HG02981 (cell line): ENCODE data around the gene DDRGK1.
"Not testable (repeated sequence)": the region's sequence is repeated elsewhere in the genome, so short reads cannot be mapped to it uniquely, and the experiment has no call there.

ENCODE experiments used
- ATAC-seq: cut with Tn5 transposase; IDR thresholded peaks from one replicate; pipeline ENCODE4 v1.9.1; 2021; ENCODE audit warnings: mild to moderate bottlenecking, moderate library complexity; ENCODE audit not compliant: unreplicated experiment

Gene DDRGK1

GRCh38 chr20:3189561-3190131, 14.8 kb downstream of the DDRGK1 start:
- ATAC-seq: no peak

DNA sequence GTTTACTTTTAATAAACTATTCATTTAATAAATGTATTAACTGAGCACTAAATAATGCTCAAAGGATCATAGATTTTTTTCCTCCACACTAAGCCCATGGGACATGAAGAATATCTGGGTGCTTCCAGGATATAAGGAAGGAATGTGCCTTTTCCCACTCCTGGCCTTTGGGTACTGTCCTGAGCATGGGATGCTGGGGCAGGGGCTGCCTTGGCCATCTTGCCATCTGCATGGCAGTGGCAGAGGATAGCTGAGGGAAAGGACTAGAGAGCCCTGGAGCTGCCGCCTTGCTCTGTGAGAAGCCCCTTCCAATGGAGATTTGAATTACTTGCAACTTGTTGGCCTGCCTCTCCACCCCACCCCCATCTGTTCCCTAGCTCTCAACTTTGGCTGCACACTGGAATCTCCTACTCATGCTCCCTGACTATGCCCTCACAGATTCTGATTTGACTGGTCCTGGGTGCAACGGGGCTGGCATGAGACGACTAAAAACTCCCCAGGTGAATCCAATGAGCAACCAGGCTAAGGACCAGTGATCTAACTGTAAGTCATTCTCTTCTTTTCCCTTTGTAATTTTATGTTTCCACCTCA, 15.6 kb downstream of the DDRGK1 start:
- no peak for ATAC-seq

DNA sequence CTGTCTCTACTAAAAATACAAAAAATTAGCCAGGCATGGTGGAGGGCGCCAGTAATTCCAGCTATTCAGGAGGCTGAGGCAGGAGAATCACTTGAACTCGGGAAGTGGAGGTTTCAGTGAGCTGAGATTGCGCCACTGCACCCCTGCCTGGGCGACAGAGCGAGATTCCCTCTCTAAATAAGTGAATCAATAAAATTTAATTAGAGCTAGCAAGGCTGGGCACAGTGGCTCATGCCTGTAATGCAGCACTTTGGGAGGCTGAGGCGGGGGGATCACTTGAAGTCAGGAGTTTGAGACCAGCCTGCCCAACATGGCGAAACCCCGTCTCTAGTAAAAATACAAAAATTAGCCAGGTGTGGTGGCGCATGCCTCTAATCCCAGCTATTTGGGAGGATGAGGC, 16.6 kb downstream of the DDRGK1 start:
- not testable (repeated sequence) for ATAC-seq

- ATAC-seq: no peak
Observed at GRCh38 chr20:3183896-3184612, 20.4 kb downstream of the DDRGK1 start.

DNA sequence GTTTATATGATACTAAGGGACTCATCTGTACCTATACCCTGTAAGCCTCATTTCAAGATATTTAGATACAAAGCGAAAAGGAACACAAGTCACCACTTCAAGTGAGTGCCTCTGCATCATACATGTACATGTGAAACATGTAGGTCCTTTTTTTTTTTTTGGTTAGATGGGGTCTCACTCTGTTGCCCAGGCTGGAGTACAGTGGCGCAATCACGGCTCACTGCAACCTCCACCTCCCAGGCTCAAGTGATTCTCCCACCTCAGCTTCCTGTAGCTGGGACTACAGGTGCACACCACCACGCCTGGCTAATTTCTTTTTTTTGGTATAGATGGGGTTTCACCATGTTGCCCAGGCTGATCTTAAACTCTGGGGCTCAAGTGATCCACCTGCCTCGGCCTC, 22.1 kb downstream of the DDRGK1 start:
- not testable (repeated sequence) for ATAC-seq

DNA sequence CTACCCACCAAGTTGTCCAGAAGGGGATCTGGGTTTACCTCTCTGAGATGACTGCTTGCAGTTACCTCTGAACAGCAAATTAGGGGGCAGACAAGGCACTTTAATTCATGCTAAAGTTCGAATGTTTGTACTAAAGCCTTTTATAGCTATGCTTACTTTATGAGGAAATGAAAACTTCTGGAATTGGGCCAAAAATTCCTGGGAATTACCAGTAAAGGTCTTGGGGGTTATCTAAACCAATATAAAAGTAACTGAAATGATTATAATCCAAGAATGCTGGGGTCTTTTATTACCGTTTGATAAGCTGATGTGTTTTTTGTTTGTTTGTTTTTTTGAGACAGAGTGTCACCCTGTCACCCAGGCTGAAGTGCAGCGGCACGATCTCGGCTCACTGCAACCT, 23.2 kb downstream of the DDRGK1 start:
- no peak for ATAC-seq

- ATAC-seq: no peak
Observed at GRCh38 chr20:3180319-3180718, 24.2 kb downstream of the DDRGK1 start.

DNA sequence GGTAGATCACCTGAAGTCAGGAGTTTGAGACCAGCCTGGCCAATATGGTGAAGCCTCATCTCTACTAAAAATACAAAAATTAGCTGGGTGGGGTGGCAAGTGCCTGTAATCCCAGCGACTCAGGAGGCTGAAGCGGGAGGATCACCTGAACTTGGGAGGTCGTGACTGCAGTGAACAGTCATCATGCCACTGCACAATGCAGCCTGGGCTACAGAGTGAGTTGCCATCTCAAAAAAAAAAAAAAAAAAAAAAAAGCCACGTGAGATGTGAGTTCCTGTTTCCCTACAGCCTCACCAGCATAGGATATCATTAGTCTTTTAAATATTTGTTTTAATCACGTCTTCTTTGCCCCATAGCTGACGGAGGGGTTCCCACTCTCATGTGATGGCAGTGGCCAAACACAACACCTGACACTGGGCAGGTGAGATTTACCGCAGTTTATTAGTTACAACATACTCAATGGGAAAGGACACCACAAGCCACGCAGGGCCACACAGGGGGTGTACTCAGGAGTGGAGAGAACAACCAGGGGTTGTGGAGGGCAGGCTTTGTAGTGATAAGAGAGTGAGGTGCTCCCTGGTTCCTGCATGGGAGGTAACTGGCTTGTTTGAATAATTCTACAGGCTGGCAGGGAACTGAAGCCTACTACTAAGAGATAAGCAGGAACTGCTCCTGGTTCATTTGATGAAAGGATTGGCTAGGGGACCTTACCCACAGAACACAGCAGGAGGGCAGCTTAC, 26.6 kb downstream of the DDRGK1 start:
- ATAC-seq: no peak

DNA sequence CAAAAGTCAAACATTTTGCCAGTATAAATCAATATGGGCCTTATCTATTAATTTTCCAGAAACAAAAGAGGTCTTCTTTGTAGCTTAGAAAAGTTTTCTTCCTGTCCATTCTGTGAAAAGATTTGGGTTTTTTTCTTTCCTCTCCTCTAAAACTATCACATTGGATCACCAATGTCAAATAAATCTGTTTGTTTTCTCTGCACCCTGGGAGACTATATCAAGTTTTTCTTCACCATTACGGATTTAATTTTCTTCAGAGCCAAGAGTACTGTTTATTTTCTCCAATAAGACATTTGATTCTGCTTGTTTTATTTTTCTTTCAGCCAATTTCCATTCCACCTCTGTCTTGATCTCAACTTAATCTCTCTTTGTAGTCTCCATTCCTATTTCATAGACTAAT, 29.2 kb downstream of the DDRGK1 start:
- ATAC-seq: no peak

DNA sequence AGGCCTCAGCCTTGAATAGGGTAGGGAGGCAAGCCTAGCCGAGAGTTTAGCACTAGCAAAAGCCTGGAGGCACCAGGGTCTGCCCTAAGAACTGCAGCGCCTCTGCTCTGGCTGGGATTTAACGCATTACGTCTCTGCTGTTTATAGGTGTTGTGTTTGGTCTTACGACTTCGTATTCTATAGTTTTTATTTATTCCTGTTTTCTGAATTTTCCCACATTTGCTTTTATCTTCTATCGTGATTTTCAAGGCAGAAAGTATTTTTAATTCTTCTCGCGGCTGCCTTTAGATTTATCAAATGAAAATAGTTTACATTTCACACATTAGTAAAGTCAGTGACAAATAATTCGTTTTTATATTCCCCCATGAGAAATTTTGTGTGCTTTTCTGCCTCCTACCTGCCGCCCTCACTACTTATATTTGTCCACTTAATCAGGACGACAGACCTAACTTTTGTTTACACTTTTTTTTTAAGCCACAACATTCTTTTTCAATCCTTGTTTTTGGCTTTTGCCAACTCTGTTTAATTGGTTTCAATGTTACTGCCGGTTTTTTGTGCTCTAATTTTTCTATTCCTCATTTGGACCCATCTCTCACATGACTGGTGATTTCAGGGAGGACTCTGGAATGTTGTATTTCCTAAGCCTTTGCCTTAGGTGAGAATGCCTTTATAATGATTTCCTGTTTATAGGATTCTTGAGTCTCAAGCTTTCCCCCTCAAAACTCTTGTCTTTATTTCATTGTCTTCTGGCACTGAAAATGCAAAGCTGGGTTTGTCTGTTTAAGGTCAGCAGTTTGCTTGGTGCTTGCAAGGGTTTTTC, 29.8 kb downstream of the DDRGK1 start:
- ATAC-seq: no peak

GRCh38 chr20:3173610-3174441, 30.7 kb downstream of the DDRGK1 start:
- ATAC-seq: peak; percentile 79

- ATAC-seq: peak; percentile 44
Observed at GRCh38 chr20:3172933-3173609, 31.4 kb downstream of the DDRGK1 start, which contains the start of gene LZTS3. TSS of gene LZTS3 (minus strand) at chr20:3173549. CDS start at chr20:3167163, 6,386 bp downstream.

GRCh38 chr20:3172126-3172932, 32.2 kb downstream of the DDRGK1 start:
- no peak for ATAC-seq

GRCh38 chr20:3171391-3172125, 32.9 kb downstream of the DDRGK1 start:
- ATAC-seq: no peak

DNA sequence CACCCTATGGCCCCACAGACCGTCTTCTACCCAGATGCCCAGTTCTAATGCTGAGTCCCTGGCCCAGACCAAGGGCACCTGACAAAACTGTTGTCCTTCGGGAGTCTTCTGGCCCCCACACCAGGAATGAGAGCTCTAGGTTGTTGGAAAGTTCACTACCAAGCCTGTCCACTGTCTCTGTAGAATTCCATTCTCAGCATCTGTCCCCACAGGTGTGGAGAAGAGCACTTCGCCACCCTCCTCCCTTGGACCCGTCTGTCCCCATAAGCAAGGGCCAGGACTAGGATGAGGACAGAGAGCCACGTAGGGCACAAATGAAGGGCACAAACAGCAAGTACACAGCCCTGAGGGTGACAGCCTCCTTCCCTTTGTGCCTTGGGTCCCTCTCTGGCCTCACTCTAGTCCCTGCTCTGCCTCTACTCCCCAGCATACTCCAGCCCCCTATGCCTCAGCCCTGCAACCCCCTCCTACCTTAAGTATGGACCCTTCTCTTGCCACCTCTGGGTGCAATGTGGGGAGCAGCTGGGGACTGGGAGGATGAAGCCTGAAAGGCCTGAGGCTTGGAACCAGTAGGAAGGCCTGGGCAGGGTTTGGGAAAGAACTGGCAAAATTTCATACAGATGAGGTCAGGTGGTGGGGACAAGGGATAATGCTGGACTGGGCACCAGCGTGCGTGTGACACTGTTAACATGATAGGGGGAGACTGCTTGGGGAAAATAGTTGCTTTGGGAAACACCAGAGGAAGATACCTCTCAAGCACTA, 35.5 kb downstream of the DDRGK1 start:
- no peak for ATAC-seq

- ATAC-seq: no peak
Observed at GRCh38 chr20:3168079-3168828, 36.2 kb downstream of the DDRGK1 start.
